DMS153 treated with DMSO at 0.1 percent for 48 hours (cell line): Measurements from ENCODE around the gene TC2N.
"Not testable (repeated sequence)": the region's sequence is repeated elsewhere in the genome, so short reads cannot be mapped to it uniquely, and the experiment has no call there.

Source experiments
- DNase-seq: peaks from one replicate; lab custom pipeline; 2025; ENCODE audit not compliant: unreplicated experiment; lab: John Stamatoyannopoulos, UW

TC2N gene

DNA sequence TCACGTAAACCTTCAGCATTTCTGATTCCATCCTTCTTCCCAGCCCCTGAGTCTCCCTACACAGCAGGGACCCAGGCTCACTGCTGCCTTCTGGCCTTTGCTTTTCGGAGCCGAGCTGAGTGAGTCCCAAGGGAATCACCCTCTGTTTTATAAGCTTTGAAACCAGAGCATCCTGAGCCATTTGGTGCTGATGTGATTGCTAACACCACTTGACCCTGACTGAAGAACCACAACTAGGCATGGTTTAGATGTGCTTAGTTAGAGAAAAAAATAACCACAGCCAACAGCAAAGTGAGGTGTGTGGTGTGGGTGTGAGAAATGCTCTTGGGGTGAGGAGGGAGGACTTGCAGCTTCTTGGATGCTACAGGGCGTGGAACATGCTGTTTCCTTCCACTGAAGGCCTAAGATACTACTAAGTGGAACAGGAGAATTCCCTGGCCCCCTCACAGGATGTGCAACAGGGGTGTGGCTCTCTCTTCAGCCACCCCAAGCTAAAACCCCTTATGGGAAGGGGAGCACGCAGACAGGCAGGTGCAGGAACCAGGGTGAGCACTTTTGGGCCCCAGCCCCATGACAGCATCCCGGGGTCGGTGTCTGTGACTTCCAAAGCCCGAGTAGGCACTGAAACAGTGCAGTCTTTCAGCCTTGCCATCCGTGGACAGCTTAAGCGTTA, at the start of gene TC2N:
TC2N (minus strand) TSS at position 221 of the 673 bp plus-strand sequence. CDS start 53,767 bp downstream, outside the sequence.
- DNase-seq, result peak; percentile 17

DNA sequence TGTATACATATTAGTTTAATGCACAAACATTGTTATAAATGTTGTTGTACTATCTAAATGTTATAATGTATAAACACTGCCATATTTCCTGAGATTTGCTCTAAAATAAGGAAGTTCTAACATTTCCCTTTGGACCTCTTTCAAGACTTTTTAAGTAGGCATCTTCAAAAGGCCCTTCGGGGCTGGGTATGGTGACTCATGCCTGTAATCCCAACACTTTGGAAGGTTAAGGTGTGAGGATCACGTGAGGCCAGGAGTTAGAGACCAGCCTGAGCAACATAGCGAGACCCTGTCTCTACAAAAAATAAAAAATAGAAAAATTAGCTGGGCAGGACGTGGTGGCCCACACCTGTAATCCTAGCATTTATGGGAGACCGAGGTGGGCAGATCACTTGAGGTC, 44.7 kb upstream of the TC2N start:
- no peak for DNase-seq

DNA sequence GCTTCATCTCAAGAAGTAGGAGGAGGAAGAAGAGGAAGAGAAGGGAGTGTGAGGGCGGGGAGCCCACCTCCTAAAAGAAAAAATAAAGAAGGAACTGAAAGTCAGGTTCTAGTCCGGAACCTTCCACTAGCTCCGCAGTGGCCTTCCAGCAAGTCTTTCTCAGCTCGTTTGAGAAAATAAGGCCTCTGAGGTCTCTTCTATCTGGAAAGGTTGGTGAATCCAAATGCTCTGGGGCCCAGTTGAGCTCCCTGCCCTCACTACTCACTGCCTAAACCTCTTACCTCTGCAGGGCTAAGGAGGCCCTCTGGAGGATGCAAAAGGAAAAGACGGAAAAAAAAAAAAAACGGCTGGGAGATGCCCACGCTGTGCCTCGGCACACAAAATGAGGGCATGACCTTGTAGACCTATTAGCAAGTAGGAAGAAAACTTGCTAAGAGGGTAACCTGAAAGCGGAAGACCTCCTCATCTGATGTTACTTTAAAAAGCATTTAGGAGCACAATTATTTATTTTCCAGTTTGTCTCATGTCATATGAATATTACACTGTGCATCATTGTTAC, 44.2 kb upstream of the TC2N start:
- peak; percentile 15 for DNase-seq

DNA sequence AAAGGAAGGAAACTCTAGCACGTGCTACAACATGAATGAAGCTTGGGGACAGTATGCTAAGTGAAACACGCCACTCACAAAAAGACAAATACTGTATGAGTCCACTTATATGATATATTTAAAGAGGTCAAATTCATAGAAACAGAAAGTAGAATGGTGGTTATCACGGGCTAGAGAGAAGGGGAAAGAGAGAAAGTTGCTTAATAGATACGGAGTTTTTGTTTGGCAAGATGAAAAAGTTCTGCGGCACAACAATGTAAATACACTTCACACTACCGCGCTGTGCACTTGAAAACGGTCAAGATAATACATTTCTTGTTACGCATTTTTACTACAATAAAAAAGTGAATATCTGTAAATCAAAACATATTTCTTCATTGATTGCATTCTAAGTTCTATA, 42.9 kb upstream of the TC2N start:
- DNase-seq, result no peak

DNA sequence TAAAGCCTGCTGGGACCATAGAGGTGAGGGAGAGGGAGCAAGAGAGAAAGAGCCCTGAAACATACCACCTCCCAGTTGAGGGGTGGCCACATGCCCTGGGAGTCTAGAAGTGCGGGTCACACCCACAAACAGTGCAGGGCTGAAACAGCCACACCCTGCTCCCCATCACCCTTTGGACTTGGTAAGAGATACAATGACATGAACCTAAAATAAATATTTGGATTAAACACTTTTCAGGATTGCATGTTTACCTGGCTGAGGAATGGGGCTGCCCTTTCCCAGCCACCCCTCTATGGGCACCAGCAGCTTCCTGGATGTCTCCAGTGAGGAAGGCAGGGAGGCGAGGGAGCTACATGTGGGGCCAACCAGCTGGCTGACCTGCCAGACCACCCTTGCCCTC, 39.0 kb upstream of the TC2N start:
- DNase-seq, result no peak

DNA sequence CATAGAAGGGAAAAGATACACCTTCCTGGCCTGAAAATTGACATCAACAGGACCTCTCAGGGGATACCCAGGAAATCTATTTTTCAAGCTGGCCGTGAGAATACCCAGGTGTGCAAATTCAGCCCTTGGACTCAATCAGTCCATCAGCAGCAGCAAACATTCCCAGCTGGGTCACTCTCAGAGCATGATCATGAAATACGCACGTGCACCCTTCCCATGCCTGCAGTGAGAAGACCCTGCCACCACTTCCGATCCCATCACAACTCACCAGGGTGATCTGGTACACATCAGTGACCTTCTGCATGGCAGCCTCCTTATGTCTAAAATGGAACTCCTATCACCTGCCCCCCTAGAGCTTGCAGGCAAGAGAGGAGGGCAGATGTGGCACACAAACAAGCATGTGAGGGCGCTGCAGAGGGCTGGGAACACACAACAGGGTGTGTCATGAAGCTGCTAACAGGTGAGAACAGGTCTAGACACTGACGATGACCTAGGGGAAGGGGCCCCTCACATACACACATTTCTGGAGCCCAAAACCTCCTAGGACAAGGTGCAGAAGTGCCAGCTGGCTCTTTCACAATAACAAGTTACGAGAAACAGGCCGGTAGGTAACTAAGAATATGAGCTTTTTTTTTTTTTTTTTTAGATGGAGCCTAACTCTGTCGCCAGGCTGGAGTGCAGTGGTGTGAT, 37.8 kb upstream of the TC2N start:
- DNase-seq, result no peak

DNA sequence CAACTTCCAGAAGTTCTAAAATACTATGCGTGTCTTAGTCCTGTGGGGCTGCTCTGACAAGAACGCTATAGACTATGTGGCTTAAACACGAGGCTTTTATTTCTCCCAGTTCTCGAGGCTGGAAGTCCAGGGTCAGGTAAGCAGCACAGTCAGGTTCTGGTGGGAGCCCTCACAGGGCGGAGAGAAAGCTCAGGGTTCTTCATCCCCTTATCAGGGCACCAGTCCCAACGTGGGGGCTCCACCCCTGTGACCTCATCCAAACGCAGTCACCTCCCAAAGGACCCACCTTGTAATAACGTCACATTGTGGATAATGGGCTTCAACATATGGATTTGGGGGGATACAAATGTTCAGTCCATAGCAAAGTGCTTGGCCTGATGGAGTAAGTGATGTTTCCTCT, 37.1 kb upstream of the TC2N start:
- DNase-seq, result no peak

DNA sequence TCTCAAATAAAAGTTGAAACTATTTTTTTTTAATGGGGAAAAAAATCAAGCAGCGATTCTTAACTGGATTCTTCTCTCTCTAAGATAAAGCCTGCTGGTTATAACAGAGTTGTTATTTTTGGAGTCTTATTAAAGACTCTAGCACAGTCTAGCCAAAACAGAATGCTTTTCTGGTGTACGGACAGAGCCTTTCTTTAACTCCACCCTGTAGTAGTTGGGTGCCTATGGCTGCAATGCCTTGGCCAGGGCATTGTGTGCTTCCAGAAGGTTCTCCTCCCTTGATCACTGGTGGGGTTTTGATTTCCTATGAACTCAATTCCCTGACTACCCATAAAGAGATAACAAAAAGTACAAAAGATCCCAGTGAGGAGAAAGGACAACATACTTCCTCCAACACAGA, 35.7 kb upstream of the TC2N start:
- no peak for DNase-seq

DNA sequence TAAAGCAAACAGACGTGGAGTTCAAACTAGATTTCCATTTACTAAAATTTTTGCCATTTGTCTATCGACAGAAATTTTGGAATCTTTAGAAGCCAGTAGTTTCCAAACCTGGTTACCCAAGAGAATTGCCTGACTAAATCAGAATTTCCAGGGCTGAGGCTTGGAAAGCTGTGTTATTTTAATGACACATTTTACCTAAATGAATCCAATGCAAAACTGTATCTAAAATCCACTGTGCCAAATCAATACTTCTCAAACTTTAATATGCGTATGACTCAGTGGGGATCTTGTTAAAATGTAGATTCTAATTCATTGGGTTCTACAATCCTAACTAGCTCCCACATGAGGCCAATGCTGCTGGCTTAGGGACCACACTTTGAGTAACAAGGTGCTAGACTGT, 35.0 kb upstream of the TC2N start:
- DNase-seq, result no peak

DNA sequence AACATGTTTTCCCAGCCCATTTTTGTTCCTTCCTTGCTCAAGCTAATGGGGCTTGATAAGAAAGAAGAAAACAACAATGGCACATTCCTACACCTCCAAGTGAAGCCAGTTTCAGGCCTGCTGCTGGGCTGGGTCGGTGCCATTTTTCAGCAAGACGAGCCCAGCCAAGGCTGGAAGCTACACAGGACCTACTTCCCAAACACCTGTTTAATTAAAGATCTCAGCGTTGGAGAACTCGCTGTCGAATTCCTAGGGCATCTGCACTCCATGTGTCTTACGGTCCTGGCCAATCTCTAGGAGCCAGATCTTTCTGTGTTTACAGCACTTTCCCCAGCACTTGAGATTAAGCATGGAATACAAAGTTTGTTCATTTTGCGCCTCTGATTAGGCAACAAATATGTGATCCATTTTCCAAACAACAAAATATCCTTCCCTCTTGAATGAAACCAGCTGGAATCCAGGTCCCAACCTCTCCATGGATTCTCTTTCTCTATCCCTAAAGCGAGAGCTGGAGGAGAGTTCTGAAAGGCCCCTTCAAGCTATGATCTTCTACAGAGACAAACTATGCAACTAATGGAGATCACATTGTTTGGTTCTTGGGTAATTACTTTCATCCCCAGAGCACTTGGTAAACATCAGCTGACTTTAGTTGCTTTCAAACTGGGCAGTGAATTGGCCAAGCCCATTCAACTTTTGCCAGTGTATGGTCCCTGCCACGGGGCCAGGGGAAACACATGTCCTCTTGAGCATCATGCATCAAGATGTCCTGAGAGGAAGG, 34.3 kb upstream of the TC2N start:
- DNase-seq, result no peak

DNA sequence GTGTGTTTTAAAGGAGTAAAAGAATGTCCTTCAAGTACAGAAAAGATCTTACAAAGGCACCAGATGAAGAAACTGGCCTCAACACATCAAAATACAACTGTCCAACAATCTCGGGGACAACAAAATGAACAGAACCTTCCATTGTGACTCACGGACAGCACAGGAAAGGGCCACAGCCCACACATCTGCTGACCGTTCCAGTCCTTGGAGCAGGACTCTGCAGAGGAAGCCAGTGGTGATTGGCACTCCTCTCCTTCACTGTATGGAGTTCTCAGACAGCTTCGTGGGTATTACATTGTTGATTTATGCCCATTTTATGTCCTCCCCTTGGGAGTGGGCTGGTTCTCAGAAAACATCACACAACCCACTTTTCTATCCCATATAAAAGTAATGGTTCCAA, 32.5 kb upstream of the TC2N start:
- DNase-seq, result no peak

DNA sequence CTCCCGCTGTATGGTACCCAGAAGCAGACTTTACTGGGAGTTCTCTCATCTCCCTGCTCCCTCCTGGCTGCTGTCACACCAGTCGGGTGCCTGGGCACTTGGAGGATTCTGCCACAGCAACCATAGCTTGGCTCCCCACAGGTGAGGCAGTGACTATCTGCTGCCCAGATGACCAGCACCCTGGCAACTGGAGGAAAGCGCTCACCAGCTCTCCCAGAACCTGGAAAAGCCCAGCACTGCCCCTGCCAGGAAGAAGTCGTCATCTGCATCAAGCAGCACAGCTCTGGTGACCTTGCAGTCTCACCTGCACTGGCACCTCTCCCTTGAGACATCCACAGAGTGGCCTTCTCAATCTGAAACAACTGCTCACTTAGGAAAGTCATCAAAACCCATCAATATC, 31.9 kb upstream of the TC2N start:
- DNase-seq, result no peak

DNA sequence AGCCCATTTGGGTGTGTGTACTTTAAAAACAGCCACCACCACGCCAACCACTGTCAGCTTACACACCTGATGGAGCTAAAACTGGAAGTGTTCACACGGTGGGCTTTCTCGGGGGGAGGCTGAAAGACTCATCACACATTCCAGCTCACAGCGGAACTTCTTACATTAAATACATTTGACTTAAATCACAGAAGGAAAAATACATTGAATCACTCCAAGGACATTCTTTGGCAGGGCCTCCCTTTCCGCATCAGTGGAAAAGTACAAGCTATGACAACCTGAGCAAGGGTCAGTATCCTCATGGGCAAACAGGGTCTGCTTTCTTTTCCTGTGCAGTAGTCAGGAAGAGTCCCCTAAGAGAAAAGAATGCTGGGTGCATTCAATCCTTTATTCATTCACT, 31.0 kb upstream of the TC2N start:
- no peak for DNase-seq

DNA sequence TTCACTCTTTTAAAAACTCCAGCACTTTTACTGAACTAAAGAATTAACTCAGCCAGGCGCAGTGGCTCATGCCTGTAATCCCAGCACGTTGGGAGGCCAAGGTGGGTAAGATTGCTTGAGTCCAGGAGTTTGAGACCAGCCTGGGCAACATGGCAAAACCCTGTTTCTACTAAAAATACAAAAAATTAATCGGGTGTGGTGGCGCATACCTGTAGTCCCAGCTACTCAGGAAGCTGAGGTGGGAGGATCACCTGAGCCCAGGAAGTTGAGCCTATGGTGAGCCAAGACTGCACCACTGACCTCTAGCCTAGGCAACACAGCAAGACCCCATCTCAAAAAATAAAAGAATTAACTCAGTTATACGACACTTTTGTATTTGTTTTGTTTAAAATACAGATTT, 30.4 kb upstream of the TC2N start:
- not testable (repeated sequence) for DNase-seq

DNA sequence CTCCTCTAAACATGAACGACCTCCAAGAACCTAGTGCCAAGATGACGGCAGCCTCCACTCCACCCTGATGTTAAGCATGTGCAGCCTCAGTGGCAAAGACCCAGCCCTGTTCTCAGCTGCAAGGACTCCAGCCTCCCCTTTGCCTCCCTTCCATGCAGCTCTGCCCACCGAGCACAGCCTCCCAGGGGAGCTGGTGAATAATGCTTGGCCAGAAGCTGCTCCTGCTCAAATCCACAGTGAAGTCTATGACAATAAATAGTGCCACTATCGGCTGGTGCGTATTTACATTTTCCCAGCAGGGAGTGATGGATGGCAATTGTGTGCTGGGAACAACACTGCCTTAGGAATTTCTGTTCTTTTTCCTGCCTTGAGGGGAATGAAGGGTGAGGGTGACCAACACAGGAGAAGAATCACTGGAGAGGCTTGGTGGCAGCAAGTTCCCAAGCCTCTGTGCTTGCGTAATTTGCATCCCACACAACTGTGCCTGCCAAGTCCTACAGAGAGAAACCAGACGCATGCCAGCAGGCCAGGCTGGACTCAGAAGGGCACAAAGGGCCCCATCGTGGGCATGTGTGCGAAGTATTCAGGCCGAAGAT, 29.9 kb upstream of the TC2N start:
- DNase-seq, result no peak

DNA sequence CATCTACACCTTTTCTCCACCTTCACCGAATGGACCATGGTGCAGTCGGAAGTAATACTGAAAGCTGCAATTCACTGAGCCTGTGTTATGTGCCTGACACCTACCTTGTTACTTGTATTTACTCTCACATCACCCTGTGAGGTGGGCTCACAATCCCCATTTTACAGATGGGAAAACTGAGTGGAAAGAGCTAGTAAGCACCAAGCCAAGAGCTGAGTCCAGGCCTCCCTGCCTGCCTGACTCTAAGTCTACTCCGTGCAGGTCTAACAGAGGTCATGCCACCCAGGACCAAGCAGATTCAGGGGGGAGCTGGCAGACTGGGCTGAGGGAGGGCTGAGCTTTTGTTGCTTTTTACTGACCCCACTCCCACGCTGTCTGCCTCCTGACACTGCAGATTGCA, 29.1 kb upstream of the TC2N start:
- no peak for DNase-seq

DNA sequence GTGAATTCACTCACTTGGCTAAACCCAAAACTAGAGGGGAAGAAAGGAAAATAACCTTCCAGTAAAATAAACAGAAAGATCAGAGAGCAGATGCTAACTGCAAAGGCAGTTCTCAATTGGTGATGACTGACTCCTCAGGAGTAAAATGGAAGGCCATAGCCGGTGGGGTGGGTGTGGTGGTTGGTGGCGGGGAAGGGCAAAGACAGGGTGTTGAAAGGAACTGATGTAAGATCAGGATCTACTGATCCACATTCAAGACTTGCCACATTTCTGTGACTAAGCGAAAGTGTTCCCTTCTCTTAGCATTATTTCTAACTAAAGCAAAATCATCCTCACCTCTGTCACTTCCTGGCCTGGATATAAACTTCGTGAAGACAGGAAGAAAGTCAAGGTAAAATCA, 26.3 kb upstream of the TC2N start:
- no peak for DNase-seq

DNA sequence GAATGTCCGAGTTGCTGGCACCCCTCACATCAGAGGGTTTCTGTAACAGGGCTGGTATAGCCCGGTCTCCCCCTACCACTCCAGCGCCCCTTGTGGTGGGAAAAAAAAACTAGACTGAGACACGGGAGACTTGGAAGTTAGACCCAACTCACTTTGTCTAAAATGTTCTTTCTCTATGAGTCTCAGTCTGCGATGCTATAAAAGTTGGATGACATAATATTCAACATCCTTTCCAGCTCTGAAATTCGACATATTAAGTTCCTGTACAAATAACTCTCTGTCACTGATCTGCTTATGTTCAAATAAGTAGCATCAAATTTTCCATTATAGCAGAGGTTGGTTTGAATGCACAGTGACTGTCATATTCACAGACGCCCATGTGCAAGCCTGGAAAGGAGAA, 25.7 kb upstream of the TC2N start:
- no peak for DNase-seq

DNA sequence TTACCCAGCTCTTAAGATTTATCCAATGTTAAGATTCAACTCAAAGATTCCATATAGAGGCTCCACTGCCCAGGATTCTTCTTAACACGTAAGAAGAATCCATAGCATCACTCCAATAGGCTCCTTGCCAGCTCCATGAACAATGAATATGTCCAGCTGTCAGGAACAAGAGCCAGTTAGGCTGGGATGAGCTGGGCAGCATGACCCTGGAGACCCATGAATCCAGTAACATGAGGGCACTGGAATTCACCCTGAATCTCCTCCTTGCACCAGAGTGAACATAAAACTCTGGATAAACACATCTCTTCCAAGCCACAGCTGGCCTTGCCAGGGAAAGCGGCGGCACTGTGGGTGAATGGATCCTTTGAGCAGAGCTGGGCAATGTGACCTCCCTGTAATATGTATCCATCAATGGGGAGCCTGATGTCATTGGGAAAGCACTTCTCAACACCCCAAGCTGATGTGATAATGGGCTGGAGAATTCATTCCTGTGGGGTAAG, 24.4 kb upstream of the TC2N start:
- no peak for DNase-seq

DNA sequence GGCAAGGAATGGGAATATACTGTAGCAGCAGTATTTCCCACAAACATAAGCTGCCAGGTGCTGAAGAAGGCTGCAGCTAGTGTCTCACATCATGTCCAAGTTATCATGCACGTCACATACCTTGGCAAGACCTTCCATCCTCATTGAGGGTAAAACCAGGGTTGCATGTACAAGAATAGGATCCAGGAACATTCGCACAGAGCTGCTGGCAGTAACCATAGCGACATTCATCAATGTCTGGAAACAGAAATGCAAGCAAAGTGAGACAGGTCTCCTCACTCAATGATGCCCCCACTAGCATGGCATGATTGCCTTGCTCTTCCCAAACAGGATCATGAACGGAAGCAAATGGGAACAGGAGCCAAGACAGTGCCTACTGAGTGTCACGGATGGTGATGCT, 23.8 kb upstream of the TC2N start:
- no peak for DNase-seq

DNA sequence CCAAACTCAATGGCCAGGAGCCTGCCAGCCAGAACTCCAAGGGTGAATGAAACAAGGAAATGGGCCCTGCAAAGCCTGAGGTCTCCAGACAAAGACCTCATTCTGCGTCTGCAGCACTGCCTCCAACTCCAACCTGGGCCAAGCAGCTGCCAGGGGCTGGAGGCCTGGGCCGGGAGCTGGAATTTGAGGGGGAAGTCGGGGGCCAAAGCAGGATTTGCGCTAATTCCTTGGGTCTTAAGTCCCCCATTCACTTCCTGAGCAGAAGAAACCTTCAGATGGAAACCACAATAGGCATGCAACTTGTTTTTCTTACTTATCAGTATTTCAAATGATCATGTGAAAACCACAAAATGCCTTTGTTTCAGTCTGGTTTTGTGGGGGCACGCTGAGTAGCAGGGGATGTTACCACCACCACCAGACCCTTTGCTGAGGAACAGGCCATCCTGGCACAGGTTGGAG, 23.0 kb upstream of the TC2N start:
- DNase-seq, result no peak
